Activated CD8-positive, alpha-beta memory T cell treated with anti-CD3 and anti-CD28 coated beads for 1 hour (primary cell): ENCODE measurements around the gene AKT3.
"Not testable (repeated sequence)": the region's sequence is repeated elsewhere in the genome, so short reads cannot be mapped to it uniquely, and the experiment has no call there.

Experiments
- DNase-seq, 2 donors: peaks; one replicate each; pipeline ENCODE4 v3.0.0-alpha.2; 2020; ENCODE audit warnings: low read depth in 1 of 2; ENCODE audit errors: extremely low read depth in 1 of 2

Gene AKT3

DNA sequence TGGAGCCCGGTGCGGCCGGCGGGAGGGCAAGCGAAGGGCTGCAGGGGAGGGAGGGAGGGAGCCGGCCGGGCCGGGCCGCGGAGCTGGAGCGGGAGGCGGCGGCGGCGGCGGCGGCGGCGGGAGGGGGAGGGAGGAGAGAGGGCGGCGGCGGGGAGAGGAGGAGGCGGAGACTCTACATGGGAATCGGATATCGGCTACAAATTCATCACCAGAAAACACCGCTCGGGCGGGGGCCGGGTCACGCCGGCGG, at the start of gene AKT3:
Gene AKT3, minus strand, starts transcription at position 42 of the 250 bp plus-strand sequence. CDS start 7,073 bp downstream, outside the sequence.
- peak in 1 of 2 donors; percentile 76 for DNase-seq

DNA sequence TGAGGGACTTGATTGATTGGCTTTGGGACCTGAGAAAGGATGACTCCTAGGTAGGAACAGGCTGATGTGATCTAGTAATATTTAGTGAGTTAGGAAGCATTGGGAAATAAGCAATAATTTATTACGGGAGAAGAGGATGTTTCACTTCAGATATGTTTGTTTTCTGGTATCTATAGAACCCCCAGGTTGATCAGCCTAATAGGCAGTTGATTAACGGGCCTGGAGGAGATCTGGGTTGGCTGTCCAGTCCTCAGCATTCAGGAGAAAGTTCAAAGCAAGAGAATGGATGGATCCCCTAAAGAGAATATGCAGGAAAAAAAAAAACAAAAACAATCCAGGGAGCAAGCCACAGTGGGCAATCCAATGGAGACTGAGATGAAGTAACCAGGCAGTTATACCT, 48.2 kb upstream of the AKT3 start:
- DNase-seq, result no peak

DNA sequence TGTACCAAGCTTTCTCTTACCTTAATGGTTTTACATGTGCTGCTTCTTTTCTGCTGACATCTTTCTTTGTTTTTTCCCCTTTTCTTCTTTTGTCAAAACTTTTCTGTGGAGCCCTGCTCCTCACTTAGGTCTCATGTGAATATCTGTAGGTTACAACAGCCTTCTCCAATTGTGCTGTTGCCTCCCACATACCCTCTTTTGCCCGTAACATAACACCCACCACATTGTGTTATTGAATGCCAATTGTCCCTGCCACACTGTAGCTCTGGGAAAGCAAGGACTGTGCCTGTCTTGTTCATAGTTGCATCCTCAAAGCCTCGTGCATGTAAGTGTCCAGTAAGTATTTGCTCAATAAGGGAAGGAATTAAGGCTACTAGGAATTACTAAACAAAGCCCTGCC, 46.3 kb upstream of the AKT3 start:
- DNase-seq, result no peak

DNA sequence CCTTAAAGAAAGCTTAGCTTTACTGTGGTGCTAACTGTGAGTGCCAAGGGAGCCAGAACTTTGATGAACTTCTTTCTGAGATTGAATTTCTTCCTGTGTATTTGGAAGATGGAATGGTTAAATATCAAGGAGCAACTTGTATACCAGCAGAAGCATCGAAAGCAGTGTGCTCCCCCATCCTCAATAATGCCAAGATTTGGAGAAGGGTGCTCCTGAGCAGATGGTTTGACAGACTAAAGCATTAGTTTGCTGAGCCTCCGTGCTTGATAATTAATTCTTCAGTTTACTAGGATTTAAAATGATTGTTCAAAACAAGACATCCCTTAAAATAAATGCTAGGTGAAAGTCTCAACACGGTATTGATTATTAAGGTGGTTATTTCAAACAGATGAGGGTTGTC, 42.4 kb upstream of the AKT3 start:
- no peak for DNase-seq

DNA sequence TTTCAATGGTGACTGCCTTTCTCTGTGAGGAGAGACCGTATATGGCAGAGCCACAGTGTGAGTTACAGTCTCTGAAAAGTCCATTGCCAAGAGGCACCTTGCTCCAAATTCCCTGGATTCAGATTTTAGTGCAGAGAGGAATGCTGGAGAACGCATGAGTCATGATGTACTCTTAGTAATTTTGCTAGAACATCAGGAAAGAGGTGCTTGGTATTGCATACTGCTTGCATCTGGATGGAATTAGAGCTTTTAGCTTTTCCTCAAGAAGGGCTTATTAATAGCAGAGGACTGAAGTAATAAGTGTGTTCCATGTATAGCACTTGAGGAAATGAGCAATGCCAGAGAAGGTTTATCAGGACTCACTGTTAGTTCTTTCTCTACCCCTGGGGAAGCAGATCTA, 40.5 kb upstream of the AKT3 start:
- no peak for DNase-seq

DNA sequence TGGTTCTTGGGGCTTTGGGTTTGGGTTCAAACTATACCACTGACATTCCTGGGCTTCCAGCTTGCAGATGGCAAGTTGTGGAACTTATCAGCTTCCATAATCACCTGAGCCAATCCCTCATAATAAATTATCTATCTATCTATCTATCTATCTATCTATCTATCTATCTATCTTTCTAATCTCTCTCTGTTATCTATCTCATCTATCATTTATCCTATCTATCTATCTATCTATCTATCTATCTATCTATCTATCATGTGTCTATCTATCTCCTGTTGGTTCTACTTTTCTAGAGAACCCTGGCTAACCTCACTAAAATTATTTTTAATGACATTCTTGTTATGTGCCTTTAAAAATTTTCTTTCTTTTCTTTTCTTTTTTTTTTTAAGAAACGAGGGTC, 35.8 kb upstream of the AKT3 start:
- DNase-seq, result no peak

DNA sequence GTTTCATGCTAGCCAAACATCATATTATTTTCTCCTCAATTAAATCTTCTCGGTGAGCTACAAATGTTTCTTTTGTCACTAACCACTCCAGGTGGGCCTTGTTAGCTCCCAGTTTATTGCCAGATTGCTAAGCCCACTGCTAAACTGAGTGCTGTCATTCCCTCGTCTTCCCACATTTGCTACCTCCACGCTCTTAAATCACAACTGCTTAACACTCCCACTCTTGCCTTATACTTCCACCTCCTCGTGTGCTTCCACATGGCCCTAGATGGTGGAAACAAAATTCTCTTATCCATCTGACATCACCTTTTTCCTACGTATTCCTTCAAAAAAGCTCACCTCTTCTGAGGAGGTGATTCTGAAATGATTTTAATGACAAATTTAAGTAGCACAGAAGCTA, 34.6 kb upstream of the AKT3 start:
- no peak for DNase-seq

DNA sequence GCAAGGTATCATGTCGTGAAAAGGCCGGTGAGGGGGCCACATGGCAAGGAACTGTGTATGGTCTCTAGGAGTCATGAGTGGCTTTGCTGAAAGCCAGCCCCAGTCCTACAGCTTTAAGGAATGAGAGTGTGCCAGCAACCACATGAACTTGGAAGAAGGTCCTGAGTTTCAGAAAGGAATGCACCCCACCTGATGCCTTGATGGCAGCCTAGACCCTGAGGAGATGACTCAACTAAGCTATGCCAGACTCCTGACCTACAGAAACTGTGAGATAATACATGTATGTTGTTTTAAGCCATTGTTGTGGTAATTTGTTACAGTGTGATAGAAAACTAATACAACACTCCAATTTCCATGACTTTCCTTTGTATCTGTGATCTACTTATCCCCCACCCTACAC, 33.5 kb upstream of the AKT3 start:
- DNase-seq, result no peak

DNA sequence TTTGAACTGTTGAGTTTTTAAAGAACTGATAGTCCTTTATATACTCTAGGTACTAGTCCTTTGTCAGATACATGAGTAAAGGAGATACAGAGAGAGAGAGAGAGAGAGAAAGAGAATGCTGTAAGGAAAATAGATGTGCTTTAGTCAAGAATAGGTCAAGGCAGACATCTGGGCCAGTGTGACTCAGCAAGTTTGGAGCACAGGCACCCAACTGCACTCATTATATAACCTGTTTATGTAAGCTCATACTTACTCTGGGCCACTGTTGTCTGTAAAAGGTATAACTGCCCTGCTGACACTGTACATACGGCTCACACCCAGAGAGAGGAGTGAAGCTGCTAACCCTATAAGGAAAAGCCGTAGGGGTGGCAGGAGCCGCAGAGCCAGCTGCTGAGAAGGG, 32.2 kb upstream of the AKT3 start:
- no peak for DNase-seq

DNA sequence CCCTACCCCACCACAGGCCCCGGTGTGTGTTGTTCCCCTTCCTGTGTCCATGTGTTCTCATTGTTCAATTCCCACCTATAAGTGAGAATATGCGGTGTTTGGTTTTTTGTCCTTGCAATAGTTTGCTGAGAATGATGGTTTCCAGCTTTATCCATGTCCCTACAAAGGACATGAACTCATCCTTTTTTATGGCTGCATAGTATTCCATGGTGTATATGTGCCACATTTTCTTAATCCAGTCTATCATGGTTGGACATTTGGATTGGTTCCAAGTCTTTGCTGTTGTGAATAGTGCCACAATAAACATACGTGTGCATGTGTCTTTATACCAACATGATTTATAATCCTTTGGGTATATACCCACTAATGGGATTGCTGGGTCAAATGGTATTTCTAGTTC, 27.0 kb upstream of the AKT3 start:
- not testable (repeated sequence) for DNase-seq

DNA sequence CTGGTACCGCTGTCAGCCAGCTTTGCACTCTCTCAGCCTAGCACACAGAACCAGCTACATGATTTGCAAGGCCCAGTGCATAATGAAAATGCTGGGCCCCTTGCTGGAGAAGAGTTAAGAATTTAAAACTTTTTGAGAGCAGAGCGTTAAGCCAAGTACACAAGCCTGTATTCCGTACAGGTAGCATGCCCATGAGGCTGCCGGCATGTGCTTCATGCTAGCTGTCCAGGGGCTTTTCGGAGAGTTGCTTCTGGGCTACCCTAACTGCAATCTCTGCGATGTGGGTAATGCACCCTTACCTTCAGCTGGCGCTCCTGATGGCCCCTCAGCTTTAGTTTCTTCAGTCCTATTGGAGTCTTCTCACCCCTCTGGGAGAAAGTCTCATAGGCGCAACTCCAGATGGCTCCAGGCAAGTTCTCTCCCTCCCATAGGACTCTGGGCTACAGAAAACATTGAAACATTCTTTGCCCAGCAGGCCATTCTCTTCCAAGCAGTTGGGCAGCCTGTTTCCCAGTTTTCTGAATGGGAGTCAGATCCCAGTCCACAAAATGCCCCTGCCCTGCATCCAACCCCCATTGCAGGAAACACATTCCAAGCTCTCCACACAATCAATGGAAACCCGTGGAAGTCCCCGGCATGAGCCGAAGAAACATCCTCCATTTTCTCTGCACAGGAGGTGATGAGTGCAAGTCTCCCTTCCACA, 5.7 kb upstream of the AKT3 start:
- no peak for DNase-seq

DNA sequence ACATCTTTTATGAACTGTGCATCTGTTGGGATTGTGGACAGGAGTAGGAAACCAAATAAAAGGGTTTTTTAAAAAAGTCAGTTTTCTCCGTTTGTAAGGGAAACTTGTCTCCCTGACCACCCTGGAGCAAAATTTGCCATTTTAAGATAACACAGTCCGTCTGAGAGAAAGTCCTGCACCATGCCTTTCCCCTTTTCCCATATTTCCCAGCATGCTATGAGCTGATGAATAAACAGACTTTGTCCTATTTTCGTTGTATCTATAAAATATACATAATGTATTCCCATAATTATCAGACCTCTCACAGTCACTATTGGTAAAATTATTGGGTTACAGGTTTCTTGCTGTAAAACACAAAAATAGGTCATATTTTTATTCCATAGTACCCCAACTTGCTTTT, 1.7 kb upstream of the AKT3 start:
- DNase-seq, result no peak

DNA sequence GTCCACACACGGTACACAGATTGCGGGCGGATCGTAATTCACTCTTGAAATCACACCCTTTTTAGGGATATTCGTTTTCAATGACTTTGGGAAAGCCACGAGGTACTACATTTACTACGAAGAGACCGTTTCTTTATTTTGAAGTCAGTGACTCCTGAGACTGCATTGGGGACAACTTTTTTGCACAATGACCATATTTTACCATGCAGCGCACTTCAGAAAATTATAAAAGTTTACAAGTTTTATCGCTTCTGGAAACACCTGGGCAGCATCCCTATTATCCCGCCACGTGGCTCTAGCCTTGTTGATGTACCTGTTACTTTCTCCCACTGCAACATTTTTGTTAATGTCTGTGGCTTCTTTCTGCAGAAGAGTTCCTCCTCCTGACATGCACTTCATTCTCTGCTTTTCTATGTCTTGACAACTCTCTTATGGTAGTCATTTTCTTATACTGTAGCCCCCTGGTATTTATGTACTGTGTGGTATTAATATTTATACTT, 1.3 kb upstream of the AKT3 start:
- DNase-seq, result no peak

DNA sequence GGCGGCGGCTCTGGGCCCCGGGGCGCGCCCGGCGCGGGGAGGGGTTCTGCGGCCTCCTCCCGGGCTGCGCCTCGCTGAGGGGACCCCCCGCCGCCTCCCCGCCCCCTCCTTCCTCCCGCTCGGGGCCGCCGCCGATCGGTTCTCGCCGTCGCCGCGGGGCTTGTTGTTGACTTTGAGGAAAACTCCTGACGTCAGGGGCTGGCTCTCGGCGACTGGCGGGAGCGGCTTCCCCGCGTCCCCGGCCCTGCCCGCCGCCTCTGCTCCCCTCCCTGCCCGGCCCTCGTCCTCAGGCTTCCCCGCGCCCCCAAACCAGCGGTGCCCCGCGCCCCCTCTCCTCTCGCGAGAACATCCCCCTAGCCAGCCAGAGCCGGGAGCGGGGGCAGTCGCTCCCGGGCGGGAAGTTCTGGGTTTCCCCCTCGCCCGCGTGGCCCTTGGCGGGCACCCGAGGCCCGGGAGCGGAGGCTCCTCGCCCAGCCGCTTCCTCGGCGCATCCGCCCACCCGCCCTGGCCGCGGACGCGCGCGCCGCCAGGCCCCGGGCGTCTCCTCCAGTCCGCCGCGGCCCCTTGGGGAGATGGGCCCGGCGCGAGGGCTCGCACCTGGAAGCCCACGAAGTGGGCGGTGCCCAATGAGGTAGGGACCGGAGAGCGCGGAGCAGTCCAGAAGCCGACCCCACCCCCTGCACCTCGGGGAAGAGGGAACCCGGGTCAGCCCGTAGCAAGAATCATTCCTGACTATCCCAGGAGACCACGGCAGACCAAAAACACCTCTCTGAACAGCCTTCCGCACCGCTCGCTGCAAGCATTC, 611 bp upstream of the AKT3 start:
- peak in 1 of 2 donors; percentile 75 for DNase-seq

DNA sequence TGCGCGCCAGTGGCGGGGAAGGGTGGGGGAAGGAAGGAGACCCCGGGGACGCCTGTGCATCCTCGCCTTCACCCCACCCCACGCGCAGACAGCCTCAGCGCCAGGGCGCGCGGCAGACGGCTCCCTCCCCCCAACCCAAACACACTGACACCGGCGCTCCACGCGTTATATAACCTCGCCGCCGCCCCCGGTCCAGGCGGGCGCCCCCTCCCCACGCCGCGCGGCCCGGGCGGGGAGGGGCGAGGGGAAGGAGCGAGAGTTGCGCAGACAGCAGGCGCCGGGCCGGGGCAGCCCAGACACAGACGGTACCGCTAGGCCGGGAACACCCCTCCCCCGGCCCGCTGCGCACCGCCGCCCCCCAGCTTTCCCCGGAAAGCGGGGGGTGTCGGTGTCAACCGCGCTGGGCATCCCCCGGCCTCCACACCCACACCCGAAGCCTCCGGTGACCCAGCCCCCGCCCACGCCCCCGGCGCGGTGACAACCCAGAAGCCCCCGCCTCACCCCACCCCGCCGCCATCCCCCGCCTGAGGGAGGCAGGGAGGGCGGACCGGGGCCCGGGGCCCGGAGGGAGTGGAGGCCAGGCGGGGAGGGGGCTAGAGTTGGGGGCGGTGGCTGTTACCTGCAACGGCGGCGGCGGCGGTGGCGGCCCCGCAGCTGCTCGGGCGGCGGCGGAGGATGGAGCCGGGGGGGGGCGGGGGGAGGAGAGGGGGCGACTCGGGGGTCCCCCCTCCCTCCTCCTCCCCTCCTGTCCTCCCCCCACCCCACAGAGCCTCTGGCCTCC, 432 bp downstream of the AKT3 start:
- DNase-seq, result peak; percentile 45 to 49

DNA sequence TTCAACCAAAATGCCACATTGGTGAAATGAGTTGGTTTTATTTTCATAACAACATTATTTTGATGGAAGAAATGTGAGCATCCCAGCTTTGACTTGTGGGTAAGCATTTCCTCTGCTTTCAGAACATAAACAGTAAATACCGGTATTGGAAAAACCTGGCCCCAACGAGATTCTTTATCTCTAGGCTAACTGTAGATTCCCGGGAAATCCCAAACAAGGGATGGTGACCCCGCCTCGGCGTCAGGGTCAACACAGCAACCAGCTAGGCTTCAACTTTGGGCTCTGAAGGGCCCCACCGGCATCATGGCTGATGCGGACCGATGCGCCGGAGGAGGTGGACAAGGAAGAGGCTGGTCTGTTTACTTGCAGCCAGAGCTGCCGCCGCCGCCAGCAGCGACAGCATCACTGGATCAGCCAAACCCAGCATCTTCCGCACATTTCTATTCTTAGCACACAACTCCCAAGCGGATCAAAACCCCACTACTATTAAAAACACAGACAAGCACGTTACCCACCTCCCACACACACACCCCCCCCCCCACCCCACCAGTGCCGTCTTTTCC, 1.1 kb downstream of the AKT3 start:
- DNase-seq, result peak in 1 of 2 donors; percentile 17

DNA sequence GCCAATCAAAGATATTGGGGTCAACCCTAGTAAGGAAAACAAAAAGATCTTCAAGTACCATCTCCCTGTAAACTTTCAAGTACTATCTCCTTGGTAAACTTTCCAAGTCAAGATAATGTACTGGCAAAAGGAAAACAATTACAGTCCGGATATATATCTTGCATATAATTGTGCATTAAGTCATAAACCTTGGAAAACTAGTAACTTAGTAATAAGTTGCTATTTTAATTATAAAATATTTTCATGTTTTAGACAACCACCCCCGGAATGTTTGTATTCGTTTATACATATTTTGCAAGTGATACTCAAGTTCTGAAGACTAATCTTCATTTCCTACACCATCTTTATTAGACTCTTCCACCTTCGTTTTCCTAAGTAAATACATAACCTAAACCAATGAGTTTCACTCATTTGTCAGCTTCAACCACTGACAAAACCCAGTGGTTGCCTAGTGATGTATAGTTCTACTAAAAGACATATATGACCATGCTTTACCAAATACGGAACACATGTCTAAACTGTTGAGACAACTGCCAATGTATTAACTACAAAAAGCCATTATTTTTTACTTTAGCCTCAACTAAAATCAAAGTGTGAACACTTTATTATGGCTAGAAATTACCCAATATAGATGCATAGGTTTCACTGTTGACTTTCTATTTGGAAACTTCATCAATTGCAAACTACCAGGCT, 1.7 kb downstream of the AKT3 start:
- DNase-seq, result no peak

DNA sequence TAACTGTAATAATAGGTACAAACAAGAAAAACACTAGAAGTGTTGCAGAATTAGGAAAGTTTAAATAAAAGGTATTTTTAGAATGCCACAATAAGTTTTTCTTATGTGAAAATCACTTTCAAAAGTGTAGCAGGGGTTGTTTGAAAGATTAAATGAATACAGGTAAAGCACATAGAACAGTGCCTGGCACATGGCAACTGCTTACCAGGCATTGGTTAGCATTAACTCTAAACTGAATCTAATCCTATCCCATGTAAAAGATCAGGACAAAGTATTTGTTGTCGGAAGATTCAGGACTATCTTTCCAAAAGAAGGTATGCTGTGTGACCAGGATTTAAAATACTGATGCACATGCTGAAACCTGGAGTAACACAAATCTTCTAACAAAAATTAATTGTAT, 3.3 kb downstream of the AKT3 start:
- no peak for DNase-seq

DNA sequence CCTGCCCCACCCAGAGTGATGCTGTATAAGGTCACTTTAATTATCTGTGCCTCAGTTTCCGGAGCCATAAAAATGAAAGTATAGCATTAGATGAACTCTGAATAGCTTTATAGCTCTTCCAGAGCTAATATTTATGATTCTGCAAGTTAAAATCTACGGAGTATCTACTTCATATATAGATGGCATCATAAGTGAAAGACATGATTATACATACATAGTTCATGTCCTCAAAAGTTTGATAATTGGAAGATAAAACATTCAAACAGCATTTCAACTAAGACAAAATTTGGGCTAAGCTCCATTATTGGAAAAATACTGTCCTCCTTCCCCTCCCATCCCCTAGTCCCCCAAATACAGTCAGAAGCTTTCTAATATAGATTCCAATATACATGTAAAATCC, 4.2 kb downstream of the AKT3 start:
- no peak for DNase-seq

DNA sequence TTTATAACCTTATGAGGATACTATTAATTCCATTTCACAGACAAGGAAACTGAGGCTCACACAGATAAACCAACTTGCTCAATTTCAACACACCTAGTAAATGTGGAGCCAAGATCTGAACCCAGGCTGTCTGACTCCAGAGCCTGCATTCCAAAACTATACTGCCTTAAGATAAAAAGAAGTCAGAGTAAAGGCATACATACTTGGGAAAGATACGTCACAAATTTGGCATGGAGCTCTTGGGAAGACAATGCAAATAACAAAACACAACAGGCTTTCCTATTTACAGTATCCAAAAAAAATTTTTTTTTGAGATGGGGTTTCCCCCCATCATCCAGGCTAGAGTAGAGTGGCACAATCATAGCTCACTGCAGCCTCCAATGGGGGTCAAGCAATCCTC, 5.9 kb downstream of the AKT3 start:
- no peak for DNase-seq

DNA sequence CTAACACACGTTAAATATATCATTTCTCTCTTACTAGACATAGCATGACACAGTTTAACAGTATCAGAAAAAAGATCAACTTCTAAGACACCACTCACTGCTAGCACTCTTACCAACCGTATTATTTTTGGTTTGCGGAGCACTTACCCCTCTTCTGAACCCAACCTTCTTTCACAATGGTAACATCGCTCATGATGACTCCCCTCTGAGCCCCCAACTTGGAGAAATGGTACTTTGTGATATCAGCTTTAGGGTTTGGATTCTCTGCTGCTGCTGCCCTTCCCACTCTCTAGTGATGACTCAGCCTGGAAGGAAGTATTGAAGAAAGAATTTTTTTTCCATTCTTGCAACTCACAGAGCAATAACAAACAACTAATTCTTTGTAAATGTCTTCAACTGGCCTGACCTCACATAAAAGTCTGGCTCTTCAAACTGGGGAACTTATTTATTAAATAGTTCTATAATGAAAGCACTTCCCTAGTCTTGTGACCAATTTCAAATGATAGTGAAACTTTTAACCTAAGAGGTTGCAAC, 7.0 kb downstream of the AKT3 start:
- no peak for DNase-seq
